K562 (cell line): ENCODE data around the gene MEPE.

Experiments
- CBFA2T2 ChIP-seq: fragments of 450-650 bp; conservative IDR thresholded peaks from 2 replicates; pipeline ENCODE4 v1.6.1; 2017; ENCODE audit warnings: mild to moderate bottlenecking
- GATA2 ChIP-seq: sonication (generic); formaldehyde crosslinking; IDR thresholded peaks from 2 replicates; pipeline ENCODE4 v1.4.0; 2020; ENCODE audit warnings: mild to moderate bottlenecking, missing genetic modification reagents
- MXI1 ChIP-seq: IDR thresholded peaks from 2 replicates; pipeline ENCODE4 v1.6.1; 2011; ENCODE audit warnings: low read depth, mild to moderate bottlenecking, improper control_type of control experiment, low read length
- SNRNP70 ChIP-seq: fragments of 200-400 bp; formaldehyde crosslinking; optimal IDR thresholded peaks from 2 replicates; pipeline ENCODE3; 2017; ENCODE audit warnings: low read depth, low read length
- TCF7 ChIP-seq: sonication (generic); IDR thresholded peaks from 2 replicates; pipeline ENCODE4 v1.6.1; 2016; ENCODE audit warnings: antibody characterized with exemption, borderline replicate concordance
- ZNF274 ChIP-seq: IDR thresholded peaks from 2 replicates; pipeline ENCODE4 v1.6.1; 2011; ENCODE audit warnings: low read depth, mild to moderate bottlenecking, low read length, moderate library complexity, borderline replicate concordance
- ZNF41 ChIP-seq: fragments of 250-450 bp; sonication (Bioruptor Pico); conservative IDR thresholded peaks from 2 replicates; pipeline ENCODE4 v1.4.0; 2020; ENCODE audit warnings: mild to moderate bottlenecking
- TF ChIP-seq, protein P1 (sequence below), 2 experiments: fragments of 450-650 bp in 1 of 2; sonication (generic) in 1 of 2; formaldehyde crosslinking in 1 of 2; IDR thresholded peaks in 1 of 2; conservative IDR thresholded peaks in 1 of 2; 2 replicates each; pipeline versions ENCODE4 v1.6.1 to v1.8.1; 2016 to 2023; ENCODE audit warnings: mild to moderate bottlenecking in 2 of 2, moderate library complexity in 2 of 2, inconsistent platforms in 1 of 2, missing genetic modification reagents in 1 of 2
- TF ChIP-seq, protein P2 (sequence below): fragments of 450-650 bp; formaldehyde crosslinking; IDR thresholded peaks from 2 replicates; pipeline ENCODE4 v1.4.0; 2020; ENCODE audit warnings: mild to moderate bottlenecking
- TF ChIP-seq, protein P3 (sequence below): fragments of 150-350 bp; IDR thresholded peaks from 2 replicates; pipeline ENCODE4 v1.6.1; 2014; ENCODE audit warnings: low read depth, mild to moderate bottlenecking, low read length, borderline replicate concordance
- TF ChIP-seq, protein P4 (sequence below): sonication (generic); formaldehyde crosslinking; IDR thresholded peaks from 2 replicates; pipeline ENCODE4 v1.9.0; 2022; ENCODE audit warnings: mild to moderate bottlenecking, missing genetic modification reagents

DNA sequence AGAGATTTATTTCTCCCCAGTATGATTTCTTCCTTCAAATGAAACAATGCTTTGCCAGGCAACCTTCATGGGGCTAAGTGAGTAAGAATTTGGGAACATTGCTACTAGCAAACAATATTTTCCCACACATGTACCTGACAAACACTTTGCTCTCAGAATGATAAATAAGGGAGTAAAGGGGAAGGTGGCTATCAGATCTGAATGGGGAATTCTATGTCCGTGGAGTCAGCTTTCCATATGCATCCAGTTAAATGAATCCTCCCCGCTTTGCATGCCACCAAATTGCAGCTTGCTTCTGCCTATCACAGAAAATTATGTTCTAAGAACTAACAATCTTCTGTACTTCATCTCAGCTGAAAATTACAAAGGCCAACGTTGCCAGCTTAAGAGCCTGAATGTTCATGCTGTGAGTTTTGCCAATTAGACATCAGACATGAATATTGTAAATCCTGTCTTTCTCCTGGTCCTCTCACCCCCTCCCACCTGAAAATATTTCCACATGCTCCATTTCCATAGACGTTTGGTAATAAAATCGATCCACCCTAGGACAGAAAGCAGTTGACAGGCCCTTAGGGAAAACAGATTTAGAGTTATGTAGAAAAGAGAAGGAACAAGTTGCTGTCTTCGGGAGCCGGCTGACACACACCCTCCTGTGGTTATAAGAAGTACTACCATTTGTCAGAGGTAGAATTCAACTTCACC, 6.3 kb downstream of the MEPE start:
- TF ChIP-seq, protein P1, sequence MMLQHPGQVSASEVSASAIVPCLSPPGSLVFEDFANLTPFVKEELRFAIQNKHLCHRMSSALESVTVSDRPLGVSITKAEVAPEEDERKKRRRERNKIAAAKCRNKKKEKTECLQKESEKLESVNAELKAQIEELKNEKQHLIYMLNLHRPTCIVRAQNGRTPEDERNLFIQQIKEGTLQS (IDR thresholded peaks at IDR 0.05): no peak
- TF ChIP-seq, protein P1 (CRISPR knock-in tag; conservative IDR thresholded peaks at IDR 0.05): no peak
- TF ChIP-seq ZNF41 (CRISPR knock-in tag) (no peak), ZNF274 (no peak), TCF7 (no peak), CBFA2T2 (no peak), SNRNP70 (no peak), GATA2 (no peak), MXI1 (no peak)
- TF ChIP-seq, protein P2, sequence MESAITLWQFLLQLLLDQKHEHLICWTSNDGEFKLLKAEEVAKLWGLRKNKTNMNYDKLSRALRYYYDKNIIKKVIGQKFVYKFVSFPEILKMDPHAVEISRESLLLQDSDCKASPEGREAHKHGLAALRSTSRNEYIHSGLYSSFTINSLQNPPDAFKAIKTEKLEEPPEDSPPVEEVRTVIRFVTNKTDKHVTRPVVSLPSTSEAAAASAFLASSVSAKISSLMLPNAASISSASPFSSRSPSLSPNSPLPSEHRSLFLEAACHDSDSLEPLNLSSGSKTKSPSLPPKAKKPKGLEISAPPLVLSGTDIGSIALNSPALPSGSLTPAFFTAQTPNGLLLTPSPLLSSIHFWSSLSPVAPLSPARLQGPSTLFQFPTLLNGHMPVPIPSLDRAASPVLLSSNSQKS (CRISPR knock-in tag): no peak
- TF ChIP-seq, protein P3, sequence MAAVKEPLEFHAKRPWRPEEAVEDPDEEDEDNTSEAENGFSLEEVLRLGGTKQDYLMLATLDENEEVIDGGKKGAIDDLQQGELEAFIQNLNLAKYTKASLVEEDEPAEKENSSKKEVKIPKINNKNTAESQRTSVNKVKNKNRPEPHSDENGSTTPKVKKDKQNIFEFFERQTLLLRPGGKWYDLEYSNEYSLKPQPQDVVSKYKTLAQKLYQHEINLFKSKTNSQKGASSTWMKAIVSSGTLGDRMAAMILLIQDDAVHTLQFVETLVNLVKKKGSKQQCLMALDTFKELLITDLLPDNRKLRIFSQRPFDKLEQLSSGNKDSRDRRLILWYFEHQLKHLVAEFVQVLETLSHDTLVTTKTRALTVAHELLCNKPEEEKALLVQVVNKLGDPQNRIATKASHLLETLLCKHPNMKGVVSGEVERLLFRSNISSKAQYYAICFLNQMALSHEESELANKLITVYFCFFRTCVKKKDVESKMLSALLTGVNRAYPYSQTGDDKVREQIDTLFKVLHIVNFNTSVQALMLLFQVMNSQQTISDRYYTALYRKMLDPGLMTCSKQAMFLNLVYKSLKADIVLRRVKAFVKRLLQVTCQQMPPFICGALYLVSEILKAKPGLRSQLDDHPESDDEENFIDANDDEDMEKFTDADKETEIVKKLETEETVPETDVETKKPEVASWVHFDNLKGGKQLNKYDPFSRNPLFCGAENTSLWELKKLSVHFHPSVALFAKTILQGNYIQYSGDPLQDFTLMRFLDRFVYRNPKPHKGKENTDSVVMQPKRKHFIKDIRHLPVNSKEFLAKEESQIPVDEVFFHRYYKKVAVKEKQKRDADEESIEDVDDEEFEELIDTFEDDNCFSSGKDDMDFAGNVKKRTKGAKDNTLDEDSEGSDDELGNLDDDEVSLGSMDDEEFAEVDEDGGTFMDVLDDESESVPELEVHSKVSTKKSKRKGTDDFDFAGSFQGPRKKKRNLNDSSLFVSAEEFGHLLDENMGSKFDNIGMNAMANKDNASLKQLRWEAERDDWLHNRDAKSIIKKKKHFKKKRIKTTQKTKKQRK: no peak
- TF ChIP-seq, protein P4, sequence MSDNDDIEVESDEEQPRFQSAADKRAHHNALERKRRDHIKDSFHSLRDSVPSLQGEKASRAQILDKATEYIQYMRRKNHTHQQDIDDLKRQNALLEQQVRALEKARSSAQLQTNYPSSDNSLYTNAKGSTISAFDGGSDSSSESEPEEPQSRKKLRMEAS (CRISPR knock-in tag): no peak
